HG03354 (cell line): ENCODE results near the gene MTG1.
"Not testable (repeated sequence)": the region's sequence is repeated elsewhere in the genome, so short reads cannot be mapped to it uniquely, and the experiment has no call there.

Experiments
- ATAC-seq: cut with Tn5 transposase; IDR thresholded peaks from one replicate; pipeline ENCODE4 v1.9.1; 2021; ENCODE audit warnings: mild to moderate bottlenecking; ENCODE audit not compliant: unreplicated experiment, poor library complexity, severe bottlenecking

MTG1 gene

DNA sequence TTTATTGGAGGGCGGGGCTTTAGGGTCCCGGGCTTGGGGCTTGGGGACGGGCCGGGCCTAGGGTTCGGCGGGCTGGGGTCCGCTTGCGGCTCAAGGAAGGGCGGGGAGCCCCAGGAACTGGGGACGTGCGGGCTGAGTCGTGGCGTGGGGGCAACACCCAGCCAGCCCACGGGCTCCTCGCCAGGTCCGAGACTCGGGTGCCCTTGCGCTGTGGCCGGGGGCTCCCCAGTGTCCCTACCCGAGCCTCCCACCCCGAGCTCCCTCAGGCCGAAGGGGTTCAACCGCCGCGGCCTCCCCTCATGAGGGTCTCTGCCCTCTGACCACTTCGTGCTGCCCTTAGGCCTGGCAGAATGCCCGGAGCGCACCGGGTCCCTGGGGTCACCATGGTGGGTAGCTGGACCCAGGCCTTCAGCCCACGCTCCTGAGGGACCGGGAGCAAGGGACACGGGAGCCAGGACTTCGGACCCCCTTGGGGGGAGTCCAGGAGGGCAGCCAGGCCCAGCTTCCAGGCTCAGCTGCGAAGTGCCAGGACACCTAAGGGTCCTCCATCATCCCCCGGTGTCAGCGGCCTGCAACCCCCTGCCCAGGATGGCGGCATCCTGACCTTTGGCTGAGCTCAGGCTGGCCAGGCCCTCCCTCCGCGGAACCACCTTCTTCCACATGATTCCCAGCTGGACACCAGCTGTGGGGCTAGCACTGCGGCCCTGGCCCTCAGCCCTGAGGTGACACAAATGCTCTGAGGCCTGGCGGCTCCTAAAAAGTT lies 35.6 kb upstream of the MTG1 start:
- ATAC-seq: no peak

DNA sequence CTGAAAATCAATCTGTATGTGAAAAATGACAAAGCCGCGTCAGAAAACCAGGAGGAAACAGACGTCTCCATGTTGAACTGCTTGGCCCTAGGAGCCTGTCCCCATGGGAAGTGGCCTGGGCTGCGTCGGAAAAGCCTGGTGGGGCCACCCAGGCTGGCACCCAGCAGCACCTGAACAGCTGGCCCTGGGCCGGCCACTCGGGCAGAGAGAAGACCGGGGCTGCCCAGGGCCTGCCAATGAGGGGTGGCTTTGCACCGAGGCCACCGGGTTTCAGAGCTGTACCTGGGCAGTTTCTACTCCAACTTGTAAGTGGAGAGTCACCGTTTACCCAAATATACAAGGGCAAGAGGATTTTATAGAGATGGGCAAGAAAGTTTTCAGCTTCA lies 35.0 kb upstream of the MTG1 start:
- ATAC-seq: no peak

DNA sequence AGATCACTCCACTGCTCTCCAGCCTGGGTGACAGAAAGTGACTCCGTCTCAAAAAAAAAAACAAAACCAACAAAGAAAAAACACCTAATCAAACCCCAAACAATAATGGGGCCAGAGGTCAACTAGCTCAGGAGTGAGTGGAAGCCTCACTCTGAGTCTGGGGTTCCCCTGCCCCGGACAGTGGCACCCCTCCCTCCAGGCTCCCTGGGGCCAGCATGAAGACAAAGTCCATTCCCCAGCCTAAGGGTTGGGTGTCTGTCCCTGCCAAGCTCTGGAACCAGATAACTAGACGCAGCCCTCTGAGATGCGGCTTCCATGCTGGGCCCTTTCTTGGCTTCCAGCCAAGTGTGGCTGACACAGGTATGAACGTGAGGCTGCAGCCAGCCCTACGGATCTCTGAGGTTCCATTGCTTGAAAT lies 34.4 kb upstream of the MTG1 start:
- no peak for ATAC-seq

DNA sequence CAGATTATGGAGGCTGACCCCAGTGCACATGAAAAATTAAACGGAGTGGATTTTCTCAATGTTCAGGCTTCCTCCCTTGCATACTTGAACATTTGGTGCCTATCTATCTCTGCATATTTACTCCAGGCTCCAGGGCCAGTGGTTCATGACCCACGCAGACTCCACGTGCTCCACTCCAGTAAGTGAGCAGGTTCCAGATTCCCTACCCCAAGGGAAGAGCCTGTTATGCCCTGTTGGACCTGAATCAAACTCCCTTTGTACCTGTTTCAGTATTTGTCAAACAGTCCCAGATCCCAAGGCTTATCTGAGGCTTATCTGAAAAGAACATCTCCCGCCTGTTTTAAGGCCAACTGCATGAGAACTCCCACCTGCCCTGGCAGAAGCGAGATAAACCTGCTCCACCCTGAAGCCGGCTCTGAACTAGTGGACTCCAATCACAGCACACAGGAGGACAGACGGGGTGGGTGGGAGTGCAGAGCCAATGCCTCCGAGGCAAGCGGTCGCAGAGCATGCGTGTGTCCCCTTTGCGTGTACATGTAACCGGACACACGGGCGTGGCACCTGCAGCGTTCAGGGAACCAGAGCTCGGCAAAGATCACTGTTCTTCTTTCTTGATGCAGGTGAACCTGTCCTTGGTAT lies 33.9 kb upstream of the MTG1 start:
- no peak for ATAC-seq

DNA sequence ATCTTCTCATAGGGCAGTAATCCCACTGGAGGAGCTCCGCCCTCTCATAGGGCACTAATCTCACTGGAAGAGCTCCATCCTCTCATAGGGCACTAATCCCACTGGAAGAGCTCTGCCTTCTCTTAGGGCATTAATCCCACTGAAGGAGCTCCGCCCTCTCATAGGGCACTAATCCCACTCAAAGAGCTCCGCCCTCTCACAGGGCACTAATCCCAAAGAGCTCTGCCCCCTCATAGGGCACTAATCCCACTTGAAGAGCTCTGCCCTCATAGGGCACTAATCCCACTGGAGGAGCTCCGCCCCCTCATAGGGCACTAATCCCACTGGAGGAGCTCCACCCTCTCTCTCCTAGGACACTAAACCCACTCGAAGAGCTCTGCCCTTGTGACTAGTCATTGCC lies 32.7 kb upstream of the MTG1 start:
- no peak for ATAC-seq

DNA sequence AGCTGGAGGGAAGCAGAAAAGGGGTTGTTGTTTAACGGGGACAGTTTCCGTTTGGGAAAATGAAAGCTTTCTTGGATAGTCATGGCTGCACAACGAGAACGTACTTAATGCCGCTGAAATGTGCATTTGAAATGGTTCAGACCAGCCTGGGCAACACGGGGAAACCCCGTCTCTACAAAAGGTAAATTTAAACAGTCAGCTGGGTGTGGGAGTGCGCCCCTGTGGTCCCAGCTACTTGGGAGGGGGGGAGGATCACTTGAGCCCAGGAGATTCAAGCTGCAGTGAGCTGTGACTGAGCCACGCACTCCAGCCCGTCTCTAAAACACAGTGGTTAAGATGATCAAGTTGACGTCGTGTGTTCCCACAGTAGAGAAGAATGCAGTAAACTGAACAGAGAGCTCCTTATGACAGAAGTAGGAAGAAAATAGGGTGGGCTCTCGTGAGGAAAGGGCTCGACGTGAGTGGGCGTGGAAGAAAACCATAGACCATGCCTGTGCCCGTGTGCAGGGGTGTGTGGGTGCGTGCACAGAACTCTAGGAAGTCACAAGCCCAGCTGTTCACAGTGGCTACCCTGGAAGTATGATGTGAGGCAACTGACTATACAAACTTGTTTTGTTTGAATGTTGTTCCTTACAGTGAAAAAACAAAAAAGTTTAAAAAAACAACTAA lies 32.0 kb upstream of the MTG1 start:
- ATAC-seq: no peak

DNA sequence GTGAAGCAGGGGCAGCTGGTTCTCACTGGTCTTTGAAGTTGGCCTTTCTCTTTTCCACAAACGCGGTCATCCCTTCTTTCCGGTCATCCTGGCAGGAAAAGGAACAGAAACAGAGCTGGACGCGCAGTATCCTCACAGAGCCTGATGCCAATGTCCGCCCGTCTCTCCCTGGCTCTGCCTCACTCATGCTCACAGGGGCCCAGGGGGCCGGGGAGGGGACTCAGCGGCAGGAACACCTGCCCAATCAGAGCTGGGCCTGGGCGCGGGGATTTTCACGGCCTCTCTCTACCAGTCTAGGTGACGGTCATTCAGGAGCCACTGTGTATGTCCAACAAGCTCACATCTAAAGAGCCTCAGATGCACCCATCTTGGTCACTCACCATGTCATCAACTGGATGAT lies 31.1 kb upstream of the MTG1 start:
- ATAC-seq: no peak

DNA sequence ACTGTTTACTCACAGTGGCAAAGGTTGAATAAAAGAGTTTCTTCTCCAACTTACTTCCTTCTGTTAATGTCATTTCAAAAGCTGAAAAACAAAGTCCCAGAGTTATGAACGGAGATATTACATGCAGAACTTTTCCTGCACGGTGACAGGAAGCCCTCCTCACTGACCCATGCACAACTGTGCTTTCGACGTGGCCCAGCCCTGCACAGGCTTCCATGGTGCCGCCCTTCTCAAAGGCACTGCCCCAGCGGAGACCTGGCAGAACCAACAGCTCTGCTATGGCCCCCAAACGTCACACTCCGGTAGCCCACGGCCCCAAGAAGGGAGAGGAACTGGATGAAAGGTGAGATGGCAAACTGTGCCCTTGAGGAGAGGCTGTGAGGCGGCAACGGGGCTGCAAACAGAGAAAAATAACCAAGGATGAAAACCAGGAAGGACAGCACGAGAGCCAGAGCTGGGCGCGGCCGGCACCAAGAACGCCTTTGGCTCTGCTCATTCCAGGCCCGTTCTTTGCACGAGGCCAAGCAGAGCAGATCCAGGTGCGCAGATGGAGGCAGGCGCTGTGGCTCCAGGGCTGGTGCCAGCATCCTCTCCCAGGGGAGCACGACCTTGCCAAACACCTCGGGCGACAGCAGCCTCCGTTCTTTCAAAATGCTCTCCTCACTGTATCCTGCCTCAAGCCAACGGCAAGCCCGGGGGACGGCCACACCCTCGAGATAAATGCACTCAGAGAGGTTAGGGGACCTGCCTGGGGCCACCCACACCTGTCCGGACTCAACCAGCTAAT lies 29.1 kb upstream of the MTG1 start:
- ATAC-seq: no peak

DNA sequence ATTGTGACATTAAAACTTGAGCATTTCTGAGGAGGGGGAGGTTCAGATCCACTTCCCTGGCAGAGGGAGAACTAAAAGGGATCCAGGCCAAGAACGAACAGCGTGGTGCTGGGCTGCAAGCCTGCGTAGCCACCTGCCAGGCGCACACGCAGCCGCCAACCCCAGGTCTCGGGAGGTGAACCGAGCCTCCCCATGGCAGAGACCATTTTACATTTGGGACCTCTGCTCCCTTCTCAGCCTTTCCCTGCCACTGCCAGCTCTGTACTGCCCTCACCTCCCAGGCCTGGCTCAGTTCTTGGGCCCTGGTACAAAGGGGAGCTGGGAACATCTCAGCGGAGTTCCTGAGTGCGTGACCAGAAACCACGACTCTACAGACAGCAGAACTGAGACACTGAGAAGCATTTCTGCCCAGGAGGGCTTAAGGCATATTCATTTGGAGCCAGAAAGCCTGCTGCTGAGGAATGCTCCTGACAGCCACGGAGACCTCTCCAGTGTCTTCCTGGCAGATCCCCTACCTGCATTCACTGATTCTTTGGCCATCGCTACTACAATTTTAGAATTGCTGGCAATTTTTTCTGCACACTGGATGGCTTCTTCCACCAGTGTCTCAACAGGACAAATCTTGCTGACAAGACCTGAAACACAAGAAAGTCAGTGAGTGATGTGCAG lies 28.4 kb upstream of the MTG1 start:
- ATAC-seq: no peak

DNA sequence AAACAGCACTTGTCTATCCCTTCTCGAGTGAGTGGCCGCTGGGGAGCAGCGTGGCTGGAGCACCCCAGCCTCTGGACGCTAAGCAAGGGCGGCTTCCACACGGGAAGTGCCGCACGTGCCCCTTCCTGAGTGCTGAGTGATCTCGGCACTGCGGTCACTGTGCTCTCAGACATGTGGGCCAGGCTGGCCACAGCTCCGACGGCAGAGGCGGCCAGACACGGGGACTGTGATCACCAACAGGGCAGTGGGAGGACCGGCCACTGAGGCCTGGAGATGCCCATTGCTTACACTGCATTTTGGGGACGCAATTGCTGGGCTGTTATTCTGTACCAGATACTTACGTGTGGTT lies 27.9 kb upstream of the MTG1 start:
- ATAC-seq: no peak

DNA sequence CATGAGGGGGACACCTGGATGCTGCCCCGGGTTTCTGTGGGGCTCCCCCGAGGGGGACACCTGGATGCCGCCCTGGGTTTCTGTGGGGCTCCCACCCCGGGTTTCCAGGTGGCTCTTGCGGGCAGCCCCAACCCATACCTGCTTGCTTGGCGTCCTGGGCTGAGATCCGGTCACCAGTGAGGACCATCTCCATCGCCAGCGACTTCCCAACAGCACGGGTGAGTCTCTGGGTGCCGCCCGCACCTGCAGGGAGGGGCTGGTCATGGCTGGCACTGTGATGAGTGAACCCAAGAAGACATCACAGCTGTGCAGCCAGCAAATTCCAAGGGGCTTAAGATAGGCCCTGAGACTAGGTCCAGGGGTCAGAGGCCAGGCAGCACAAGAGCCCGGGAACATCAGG lies 27.2 kb upstream of the MTG1 start:
- ATAC-seq: no peak

DNA sequence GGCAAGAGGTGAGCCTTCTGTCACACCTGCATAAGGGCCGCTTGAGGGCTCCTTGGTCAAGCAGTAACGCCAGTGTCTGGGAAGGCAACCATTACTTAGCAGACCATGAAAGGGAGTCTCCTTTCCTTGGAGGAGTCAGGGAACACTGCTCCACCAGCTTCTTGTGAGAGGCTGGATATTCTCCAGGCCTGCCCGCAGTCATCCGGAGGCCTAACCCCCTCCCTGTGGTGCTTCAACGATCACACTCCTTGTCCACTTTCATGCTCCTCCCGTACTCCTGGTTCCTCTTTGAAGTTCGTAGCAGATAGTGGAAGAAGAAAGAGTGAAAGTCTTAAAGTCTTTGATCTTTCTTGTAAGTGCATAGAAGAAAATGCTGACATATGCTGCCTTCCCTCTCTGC lies 26.5 kb upstream of the MTG1 start:
- ATAC-seq: not testable (repeated sequence)

DNA sequence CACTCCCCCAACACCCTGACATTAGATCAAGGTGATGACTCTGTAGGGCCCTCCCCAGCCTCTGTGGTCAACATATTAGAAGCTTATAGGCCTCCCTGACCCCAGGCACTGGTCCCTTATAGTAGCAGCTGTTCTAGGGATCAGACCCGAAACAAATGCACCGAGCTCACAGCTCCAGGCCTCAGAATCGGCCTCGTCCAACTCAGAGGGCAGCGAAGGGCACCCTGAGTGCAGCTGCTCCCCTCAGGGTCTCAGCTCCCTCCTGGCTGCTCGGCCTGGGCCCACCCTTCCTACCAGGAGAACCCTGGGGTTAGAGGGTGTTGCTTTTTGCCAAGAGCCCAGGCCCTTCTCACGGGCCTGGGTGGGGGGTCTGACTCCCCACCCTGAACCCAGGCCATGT lies 25.8 kb upstream of the MTG1 start:
- no peak for ATAC-seq

DNA sequence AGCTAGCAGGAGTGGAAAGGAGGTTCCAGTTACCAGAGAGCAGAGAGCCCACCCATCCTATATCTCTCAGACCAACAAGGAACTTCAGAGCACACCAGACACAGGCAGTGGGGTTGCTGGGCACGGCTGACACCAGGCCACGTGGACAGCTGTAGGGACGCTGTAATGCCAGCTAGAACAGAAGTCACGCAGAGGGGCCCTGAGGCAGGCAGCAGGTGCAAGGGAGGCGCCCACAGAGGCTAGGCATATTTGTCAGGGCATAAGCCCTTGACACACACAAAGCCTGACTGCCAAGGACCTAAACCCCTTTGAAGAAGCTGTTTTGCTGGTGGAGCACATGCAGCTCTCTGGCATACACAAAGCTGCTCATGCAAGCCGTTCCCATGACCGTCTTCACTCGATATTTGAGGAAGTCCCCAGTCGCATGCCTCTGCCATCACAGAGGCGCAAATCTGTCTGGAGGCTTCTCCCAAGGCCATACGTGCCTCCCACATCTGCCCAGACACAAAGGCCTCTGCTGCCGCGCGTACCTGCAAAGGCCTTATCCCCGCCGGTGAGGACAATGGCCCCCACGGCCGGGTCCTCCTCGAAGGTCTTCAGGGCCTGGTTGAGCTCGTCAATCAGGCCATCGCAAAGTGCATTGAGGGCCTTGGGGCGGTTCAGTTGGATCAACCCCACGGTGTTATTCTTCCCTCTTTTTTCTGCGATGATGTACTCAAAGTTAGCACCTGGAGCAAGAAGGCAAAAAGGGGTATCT lies 23.7 kb upstream of the MTG1 start:
- no peak for ATAC-seq

DNA sequence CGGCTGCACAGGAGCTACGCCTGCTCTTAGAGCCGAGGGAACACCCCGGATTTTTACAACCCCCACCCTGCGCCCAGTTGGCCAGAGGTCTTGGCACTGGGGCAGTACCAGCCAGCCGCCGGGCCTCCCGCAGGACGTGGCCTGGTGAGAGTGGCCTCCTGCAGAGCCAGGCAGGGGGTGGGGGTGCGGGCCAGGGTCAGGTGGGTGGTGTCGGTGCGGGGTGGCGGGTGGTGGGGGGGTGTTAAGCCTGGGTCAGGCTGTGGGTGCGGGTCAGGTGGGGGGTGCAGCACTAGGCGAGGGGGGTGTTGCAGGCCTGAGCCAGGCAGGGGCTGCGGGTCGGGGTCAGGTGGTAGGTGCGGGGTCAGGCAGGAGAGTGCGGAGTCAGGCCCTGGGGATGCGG lies 21.4 kb upstream of the MTG1 start:
- ATAC-seq: no peak

DNA sequence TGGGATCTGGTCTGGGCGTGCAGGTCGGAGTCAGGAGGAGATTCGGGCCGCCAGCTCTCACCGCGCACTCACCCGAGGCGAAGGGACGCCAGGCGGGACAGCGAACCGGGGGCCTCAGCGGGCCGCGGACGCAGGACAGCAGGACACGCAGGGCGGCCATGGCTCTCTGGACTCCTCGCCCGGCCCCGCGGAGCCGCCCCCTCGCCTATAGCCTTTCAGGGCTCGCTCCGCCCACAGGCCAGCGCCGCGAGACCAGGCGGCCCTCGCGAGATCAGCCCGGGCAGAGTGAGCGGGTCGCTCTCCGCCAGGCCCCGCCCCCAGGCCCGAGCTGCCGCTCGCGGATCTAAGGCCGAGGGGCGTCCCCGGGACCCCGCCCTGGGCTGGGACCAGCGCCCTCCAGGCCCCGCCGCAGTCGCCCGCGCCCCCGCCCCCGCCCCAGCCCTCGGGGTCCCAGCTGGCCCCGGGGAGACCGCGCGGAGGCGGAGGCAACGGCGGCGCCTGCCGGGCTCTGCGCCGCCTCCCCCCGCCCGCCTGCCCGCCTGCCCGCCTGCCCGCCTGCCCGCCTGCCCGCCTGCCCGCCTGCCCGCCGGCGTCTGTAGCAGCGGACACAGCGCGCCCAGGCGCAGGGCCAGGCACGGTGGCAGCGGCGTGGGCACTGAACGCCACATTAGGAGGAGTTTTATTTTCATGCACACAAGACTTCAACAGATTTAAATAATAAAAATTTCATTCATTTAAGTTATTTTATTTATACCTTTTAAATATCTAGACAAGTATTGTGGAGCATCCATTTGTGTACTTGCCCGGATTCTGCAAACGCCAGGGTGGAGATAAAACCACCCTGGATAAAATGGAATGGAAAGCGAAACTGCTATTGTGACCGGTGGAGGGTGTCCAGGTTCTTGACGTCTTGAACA lies 20.5 kb upstream of the MTG1 start, which contains the start of gene ECHS1:
Gene ECHS1 (minus strand): TSS at position 181 of the 917 bp plus-strand sequence. CDS start 21 bp downstream, at position 160.
- peak; percentile 98 for ATAC-seq

DNA sequence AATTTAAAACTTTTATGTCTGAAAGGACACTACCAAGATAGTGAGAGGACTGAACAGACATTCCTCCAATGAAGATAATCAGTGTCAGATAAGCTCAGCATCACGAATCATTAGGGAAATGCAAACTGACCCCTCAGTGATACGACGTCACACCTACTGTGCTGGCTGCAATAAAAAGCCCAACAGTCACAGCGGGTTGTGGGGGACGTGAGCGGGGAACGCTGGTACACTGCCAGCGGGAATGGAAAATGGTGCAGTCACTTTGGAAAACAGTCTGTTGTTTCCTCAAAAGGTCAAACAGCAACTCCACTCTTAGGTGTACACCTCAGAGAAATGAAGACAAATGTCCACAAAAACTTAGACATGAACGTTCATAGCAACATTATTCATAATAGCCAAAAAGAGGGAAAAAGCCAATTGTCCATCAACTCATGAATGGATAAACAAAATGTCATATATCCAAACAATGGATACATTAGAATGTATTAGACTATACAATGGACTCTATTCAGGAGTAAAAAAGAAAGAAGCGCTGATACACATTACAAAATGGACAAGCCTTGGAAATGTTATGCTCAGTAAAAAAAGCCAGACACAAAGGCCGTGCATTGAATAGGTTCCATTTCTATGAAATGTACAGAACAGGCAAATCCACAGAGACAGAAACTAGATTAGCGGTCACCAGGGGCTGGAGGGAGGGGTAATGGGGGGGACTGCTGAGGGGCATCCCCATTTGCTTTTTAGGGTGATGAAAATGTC lies 18.4 kb upstream of the MTG1 start:
- ATAC-seq: no peak
